H1 (cell line): ENCODE results near the gene QRICH2. TPM values are rescaled to one million over a fixed set of nuclear protein-coding genes. Genes with fewer than 3 reads are reported as not detected.

ENCODE experiments used
- ASH2L ChIP-seq: fragments of 200-600, 300-600 bp; sonication (generic); IDR thresholded peaks from one replicate; pipeline ENCODE4 v1.7.1; 2017; ENCODE audit warnings: low read length
- CBX5 ChIP-seq: fragments of 300-800, 300-1000 bp; sonication (generic); IDR thresholded peaks from 2 replicates; pipeline ENCODE4 v1.7.1; 2016; ENCODE audit warnings: antibody characterized with exemption, low read length, low read depth
- CHD1 ChIP-seq: IDR thresholded peaks from 2 replicates; pipeline ENCODE4 v1.6.1; 2012; ENCODE audit warnings: low read depth, low read length, improper control_type of control experiment
- CTBP2 ChIP-seq: IDR thresholded peaks from 2 replicates; pipeline ENCODE4 v1.7.0; 2011; ENCODE audit warnings: borderline replicate concordance, mild to moderate bottlenecking, moderate library complexity, mixed read lengths, low read length; ENCODE audit not compliant: insufficient read depth, insufficient read length
- EZH2 ChIP-seq: fragments of 200-600 bp; sonication (generic); IDR thresholded peaks from 2 replicates; pipeline ENCODE4 v1.7.1; 2012; ENCODE audit warnings: low read depth, mild to moderate bottlenecking, moderate library complexity, low read length, inconsistent platforms; ENCODE audit not compliant: severe bottlenecking
- GTF2F1 ChIP-seq: IDR thresholded peaks from 2 replicates; pipeline ENCODE4 v1.6.1; 2012; ENCODE audit warnings: low read depth, low read length, improper control_type of control experiment, borderline replicate concordance
- JUN ChIP-seq: IDR thresholded peaks from 2 replicates; pipeline ENCODE4 v1.6.1; 2011; ENCODE audit warnings: low read depth, mild to moderate bottlenecking, improper control_type of control experiment, low read length
- KDM5A ChIP-seq: fragments of 200-600 bp; IDR thresholded peaks from 2 replicates; pipeline ENCODE4 v1.7.1; 2012; ENCODE audit warnings: mild to moderate bottlenecking, low read length, inconsistent platforms, mixed read lengths
- PHF8 ChIP-seq: fragments of 200-600 bp; sonication (generic); conservative IDR thresholded peaks from 2 replicates; pipeline ENCODE4 v1.7.1; 2012; ENCODE audit warnings: low read depth, mild to moderate bottlenecking, inconsistent platforms, low read length, moderate library complexity
- POU5F1 ChIP-seq: IDR thresholded peaks from 2 replicates; pipeline ENCODE4 v1.6.1; 2011; ENCODE audit warnings: low read depth, mild to moderate bottlenecking, low read length, moderate library complexity
- TBP ChIP-seq: IDR thresholded peaks from 2 replicates; pipeline ENCODE4 v1.6.1; 2011; ENCODE audit warnings: low read depth, low read length, improper control_type of control experiment
- polyA plus RNA-seq, 7 experiments: library from polyadenylated mRNA; depleted of rRNA in 3 of 7; stranded (reverse) in 5 of 7; unstranded in 2 of 7; fragments of >200 nt in 5 of 7; fragments of 200-250 nt in 2 of 7; gene quantifications; 1 replicate in 5 of 7; 2 replicates in 1 of 7; 4 replicates in 1 of 7; pipeline versions ENCODE4 v1.2.1 to v1.2.3, GENCODE V29; 2011 to 2013; ENCODE audit warnings: missing spikeins in 2 of 7, mixed read lengths in 2 of 7
- total RNA-seq: library from RNA; stranded (reverse); fragmentation: NEBNext Ultra II Directional; extraction: Animal tissue kit (Norgen Biotek cat#: 25700); gene quantifications from 2 replicates; pipeline ENCODE4 v1.2.1, GENCODE V29; 2021
- TF ChIP-seq, protein P1 (sequence below): IDR thresholded peaks from 2 replicates; pipeline ENCODE4 v1.6.1; 2011; ENCODE audit warnings: low read length, improper control_type of control experiment

Gene QRICH2
- total and polyA plus RNA-seq, 2 of the 8 experiments (the other 6 are each of a cell fraction or from before 2014, with no cell fraction given), result 2.8 to 3.8 TPM

- TF ChIP-seq EZH2, result no peak
- no peak for TF ChIP-seq JUN
- peak; percentile 64; the same call in 1 of the 2 replicates for TF ChIP-seq TBP
- TF ChIP-seq, protein P1, sequence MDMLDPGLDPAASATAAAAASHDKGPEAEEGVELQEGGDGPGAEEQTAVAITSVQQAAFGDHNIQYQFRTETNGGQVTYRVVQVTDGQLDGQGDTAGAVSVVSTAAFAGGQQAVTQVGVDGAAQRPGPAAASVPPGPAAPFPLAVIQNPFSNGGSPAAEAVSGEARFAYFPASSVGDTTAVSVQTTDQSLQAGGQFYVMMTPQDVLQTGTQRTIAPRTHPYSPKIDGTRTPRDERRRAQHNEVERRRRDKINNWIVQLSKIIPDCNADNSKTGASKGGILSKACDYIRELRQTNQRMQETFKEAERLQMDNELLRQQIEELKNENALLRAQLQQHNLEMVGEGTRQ, result 0 out of 2 replicates have a peak, but pooled peaks have one; percentile 2
- TF ChIP-seq GTF2F1, result no peak
- TF ChIP-seq PHF8, result peak; percentile 50
- TF ChIP-seq CHD1, result no peak
- no peak for TF ChIP-seq POU5F1
- TF ChIP-seq CBX5, result no peak
- no peak for TF ChIP-seq KDM5A
- TF ChIP-seq CTBP2, result no peak
- peak; percentile 32 for TF ChIP-seq ASH2L
- TF ChIP-seq, all 59 proteins: peak for 11
These were observed 43.1 kb downstream of the QRICH2 start, which contains the start of gene UBALD2 (continued) for GRCh38 chr17:76264755-76265623.
